SK-N-SH (cell line): ENCODE results near the gene ARHGEF10L. TPM values are rescaled to one million over a fixed set of nuclear protein-coding genes. Genes with fewer than 3 reads are reported as not detected.

Experiments used
- CTCF ChIA-PET: fragments of 300-600, 350-600 bp; formaldehyde crosslinking; extraction: SDS; loops from one replicate; lab custom pipeline; 2021; lab: Yijun Ruan, JAX
- POLR2A ChIA-PET: fragments of 350-600 bp; sonication (Branson Sonifier 250); formaldehyde crosslinking; extraction: SDS; loops from one replicate; lab custom pipeline; 2020; ENCODE audit warnings: antibody characterized with exemption, inconsistent platforms; lab: Yijun Ruan, JAX
- DNase-seq: peaks from one replicate; pipeline ENCODE4 v3.0.0; 2012
- H2AFZ ChIP-seq: fragments of 200-600 bp; sonication (generic); 2 replicates; pipeline ENCODE4 v1.8.1; 2016; ENCODE audit warnings: antibody characterized with exemption, mild to moderate bottlenecking, low read depth
- H3F3A ChIP-seq: fragments of 200-600 bp; sonication (generic); replicated peaks from 2 replicates; pipeline ENCODE3; 2016; ENCODE audit warnings: antibody characterized with exemption, mild to moderate bottlenecking; ENCODE audit not compliant: insufficient read depth
- H3K27ac ChIP-seq, 2 experiments: fragments of 200-500 bp in 1 of 2; fragments of 200-600 bp in 1 of 2; sonication (Bioruptor generic) in 1 of 2; sonication (generic), shearing (Covaris generic) in 1 of 2; 2 replicates each; pipeline versions ENCODE4 v1.5.1 to v1.6.1; 2014 to 2016; ENCODE audit warnings: low read depth in 2 of 2, inconsistent platforms in 1 of 2, low read length in 1 of 2, mild to moderate bottlenecking in 1 of 2, mixed read lengths in 1 of 2
- H3K27me3 ChIP-seq: fragments of 200-600 bp; sonication (generic), shearing (Covaris generic); 2 replicates; pipeline ENCODE4 v1.6.1; 2016; ENCODE audit warnings: mixed run types; ENCODE audit not compliant: insufficient read depth
- H3K36me3 ChIP-seq, 2 experiments: fragments of 200-500 bp in 1 of 2; fragments of 200-600 bp in 1 of 2; sonication (Bioruptor generic) in 1 of 2; sonication (generic) in 1 of 2; replicated peaks in 1 of 2; 2 replicates each; pipeline versions ENCODE3 to v1.5.1; 2014 to 2016; ENCODE audit warnings: low read length in 1 of 2, mild to moderate bottlenecking in 1 of 2; ENCODE audit not compliant: insufficient read depth in 2 of 2, control insufficient read depth in 1 of 2
- H3K4me1 ChIP-seq, 2 experiments: fragments of 200-500 bp in 1 of 2; fragments of 200-600 bp in 1 of 2; sonication (Bioruptor generic) in 1 of 2; sonication (generic), shearing (Covaris generic) in 1 of 2; 2 replicates each; pipeline versions ENCODE4 v1.5.1 to v1.6.1; 2014 to 2016; ENCODE audit warnings: low read depth in 1 of 2, low read length in 1 of 2, mixed run types in 1 of 2; ENCODE audit not compliant: insufficient read depth in 2 of 2, control insufficient read depth in 1 of 2
- H3K4me2 ChIP-seq: fragments of 200-600 bp; sonication (generic), shearing (Covaris generic); 2 replicates; pipeline ENCODE4 v1.6.1; 2017; ENCODE audit warnings: mixed run types
- H3K4me3 ChIP-seq, 2 experiments: fragments of 200-500 bp in 1 of 2; fragments of 200-600 bp in 1 of 2; sonication (Bioruptor generic) in 1 of 2; sonication (generic), shearing (Covaris generic) in 1 of 2; 2 replicates each; pipeline versions ENCODE4 v1.5.1 to v1.8.1; 2014 to 2016; ENCODE audit warnings: low read depth in 2 of 2, inconsistent platforms in 1 of 2, low read length in 1 of 2, mild to moderate bottlenecking in 1 of 2, mixed read lengths in 1 of 2, moderate library complexity in 1 of 2
- H3K79me2 ChIP-seq: fragments of 200-600 bp; sonication (generic); 2 replicates; pipeline ENCODE4 v1.8.1; 2017; ENCODE audit warnings: mild to moderate bottlenecking; ENCODE audit not compliant: insufficient read depth
- H3K9ac ChIP-seq: fragments of 200-600 bp; sonication (generic); 2 replicates; pipeline ENCODE4 v1.6.1; 2017; ENCODE audit warnings: mixed run types
- H3K9me2 ChIP-seq: fragments of 200-600 bp; sonication (generic); 2 replicates; pipeline ENCODE4 v1.6.1; 2017; ENCODE audit warnings: mixed run types
- H3K9me3 ChIP-seq: fragments of 200-600 bp; sonication (generic); 2 replicates; pipeline ENCODE4 v1.6.1; 2017; ENCODE audit warnings: mixed run types, mild to moderate bottlenecking, moderate library complexity
- H4K20me1 ChIP-seq: fragments of 200-600 bp; sonication (generic); 2 replicates; pipeline ENCODE4 v1.6.1; 2017; ENCODE audit warnings: mild to moderate bottlenecking, mixed run types; ENCODE audit not compliant: insufficient read depth
- ELF1 ChIP-seq: IDR thresholded peaks from 2 replicates; pipeline ENCODE4 v1.4.0; 2012
- EP300 ChIP-seq, 2 experiments: IDR thresholded peaks; 2 replicates each; pipeline versions ENCODE4 v1.4.0 to v1.6.1; 2012; ENCODE audit warnings: borderline replicate concordance in 1 of 2, low read depth in 1 of 2, low read length in 1 of 2
- FOXJ3 ChIP-seq: sonication (generic); formaldehyde crosslinking; IDR thresholded peaks from 2 replicates; pipeline ENCODE4 v1.5.1; 2020; ENCODE audit warnings: mild to moderate bottlenecking, missing genetic modification reagents
- GATA2 ChIP-seq: sonication (generic); formaldehyde crosslinking; IDR thresholded peaks from 2 replicates; pipeline ENCODE4 v1.5.0; 2020; ENCODE audit warnings: mild to moderate bottlenecking, missing genetic modification reagents
- MEF2A ChIP-seq: IDR thresholded peaks from 2 replicates; pipeline ENCODE4 v1.4.0; 2012; ENCODE audit warnings: low read depth, borderline replicate concordance
- MXI1 ChIP-seq: IDR thresholded peaks from 2 replicates; pipeline ENCODE4 v1.6.1; 2012; ENCODE audit warnings: mild to moderate bottlenecking, low read depth, low read length, improper control_type of control experiment
- NFIC ChIP-seq: IDR thresholded peaks from 2 replicates; pipeline ENCODE4 v1.4.0; 2012; ENCODE audit warnings: borderline replicate concordance
- NRF1 ChIP-seq: IDR thresholded peaks from 2 replicates; pipeline ENCODE4 v1.6.1; 2012; ENCODE audit warnings: low read depth, mild to moderate bottlenecking, low read length
- WGBS: methylation state at CpG from one replicate; pipeline ENCODE4 v1.1.6; 2017; ENCODE audit warnings: low lambda C conversion rate; 5-methylcytosine and 5-hydroxymethylcytosine counted together
- polyA plus RNA-seq, 3 experiments: library from polyadenylated mRNA; depleted of rRNA; stranded (reverse); fragments of >200 nt; gene quantifications; 2 replicates each; pipeline ENCODE4 v1.2.3, GENCODE V29; 2012
- TF ChIP-seq, protein P1 (sequence below): IDR thresholded peaks from 2 replicates; pipeline ENCODE4 v1.4.0; 2012; ENCODE audit warnings: low read depth, borderline replicate concordance
- TF ChIP-seq, protein P2 (sequence below): IDR thresholded peaks from 2 replicates; pipeline ENCODE4 v1.4.0; 2012; ENCODE audit warnings: low read depth, borderline replicate concordance

The ARHGEF10L gene
- polyA plus RNA-seq, 1 of the 3 experiments (the other 2 are of a cell fraction), result 12.5 TPM

DNA sequence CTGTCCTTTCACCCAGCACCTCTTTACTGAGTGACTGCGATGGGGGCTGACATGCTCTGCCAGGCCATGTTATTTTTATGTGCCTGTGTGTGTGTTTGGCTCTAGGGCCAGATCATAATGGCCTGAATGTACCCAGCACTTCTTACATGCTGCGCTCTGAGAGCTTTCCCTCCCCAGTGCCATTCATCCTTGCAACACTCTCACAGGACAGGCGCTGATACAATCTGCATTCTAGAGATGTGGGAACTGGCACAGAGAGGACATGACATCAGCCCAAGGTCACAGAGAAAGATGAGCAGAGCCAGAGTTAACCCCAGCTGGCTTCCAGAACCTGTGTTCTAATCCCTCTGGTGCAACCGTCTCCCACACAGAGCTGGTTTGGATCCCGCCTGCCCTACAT, 54.5 kb downstream of the ARHGEF10L start (continued):
- TF ChIP-seq FOXJ3 (CRISPR knock-in tag), result peak; percentile 46; the same call in 1 of the 2 replicates
- no peak for TF ChIP-seq MEF2A
- TF ChIP-seq EP300 (IDR thresholded peaks at IDR 0.05; ENCODE audit: borderline replicate concordance in 1 of 2, low read depth in 1 of 2, low read length in 1 of 2), result peak in 1 of 2 experiments; percentile 80; a peak in 2 of 4 replicates
- peak; percentile 77; the same call in 1 of the 2 replicates for TF ChIP-seq MXI1

DNA sequence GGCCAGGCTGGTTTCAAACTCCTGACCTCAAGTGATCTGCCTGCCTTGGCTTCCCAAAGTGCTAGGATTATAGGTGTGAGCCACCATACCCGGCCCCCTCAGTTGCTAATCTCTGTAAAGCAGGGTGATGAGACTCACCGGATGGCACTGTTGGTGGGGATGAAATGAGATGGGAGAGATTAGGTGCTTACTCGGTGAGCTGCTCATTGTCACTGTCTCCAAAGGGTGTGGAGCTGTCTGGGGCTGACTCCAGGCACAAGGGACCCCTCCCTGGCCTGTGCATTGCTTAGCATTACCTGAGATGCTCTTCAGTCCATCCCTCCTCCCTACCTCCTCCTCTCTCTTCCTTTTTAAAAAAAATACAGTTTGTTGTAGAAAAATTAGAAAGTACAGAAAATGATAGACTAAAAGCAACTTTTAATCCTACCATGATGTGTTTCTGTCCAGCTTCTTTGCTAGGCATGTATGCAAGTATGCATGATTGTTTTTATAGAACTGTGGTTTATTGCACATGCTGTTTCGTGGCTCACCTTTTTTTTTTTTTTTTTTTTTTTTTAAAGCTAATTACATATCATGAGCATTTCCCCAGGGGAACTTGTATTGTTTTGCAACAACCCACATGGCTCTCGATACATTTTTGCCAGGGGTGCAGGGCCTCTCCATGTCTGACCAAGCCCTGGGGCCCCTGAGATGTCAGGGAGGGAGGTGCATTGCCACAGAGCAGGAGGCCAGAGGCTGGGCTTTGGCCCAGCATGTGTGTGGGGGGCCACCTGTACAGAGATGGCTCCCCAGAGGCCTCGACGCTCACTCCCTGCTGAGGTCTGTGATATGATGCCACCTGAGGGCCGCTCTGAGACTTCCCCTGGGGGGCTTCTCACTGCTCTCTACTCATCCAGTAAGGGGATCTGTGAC, 55.4 kb downstream of the ARHGEF10L start:
- TF ChIP-seq, protein P1, sequence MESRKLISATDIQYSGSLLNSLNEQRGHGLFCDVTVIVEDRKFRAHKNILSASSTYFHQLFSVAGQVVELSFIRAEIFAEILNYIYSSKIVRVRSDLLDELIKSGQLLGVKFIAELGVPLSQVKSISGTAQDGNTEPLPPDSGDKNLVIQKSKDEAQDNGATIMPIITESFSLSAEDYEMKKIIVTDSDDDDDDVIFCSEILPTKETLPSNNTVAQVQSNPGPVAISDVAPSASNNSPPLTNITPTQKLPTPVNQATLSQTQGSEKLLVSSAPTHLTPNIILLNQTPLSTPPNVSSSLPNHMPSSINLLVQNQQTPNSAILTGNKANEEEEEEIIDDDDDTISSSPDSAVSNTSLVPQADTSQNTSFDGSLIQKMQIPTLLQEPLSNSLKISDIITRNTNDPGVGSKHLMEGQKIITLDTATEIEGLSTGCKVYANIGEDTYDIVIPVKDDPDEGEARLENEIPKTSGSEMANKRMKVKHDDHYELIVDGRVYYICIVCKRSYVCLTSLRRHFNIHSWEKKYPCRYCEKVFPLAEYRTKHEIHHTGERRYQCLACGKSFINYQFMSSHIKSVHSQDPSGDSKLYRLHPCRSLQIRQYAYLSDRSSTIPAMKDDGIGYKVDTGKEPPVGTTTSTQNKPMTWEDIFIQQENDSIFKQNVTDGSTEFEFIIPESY, result no peak
- TF ChIP-seq EP300 (IDR thresholded peaks at IDR 0.05; ENCODE audit: borderline replicate concordance in 1 of 2, low read depth in 1 of 2, low read length in 1 of 2) (peak in 1 of 2 experiments; percentile 45; a peak in 1 of 4 replicates), ELF1 (no peak), GATA2 (CRISPR knock-in tag) (peak; percentile 75)
- no peak for DNase-seq

DNA sequence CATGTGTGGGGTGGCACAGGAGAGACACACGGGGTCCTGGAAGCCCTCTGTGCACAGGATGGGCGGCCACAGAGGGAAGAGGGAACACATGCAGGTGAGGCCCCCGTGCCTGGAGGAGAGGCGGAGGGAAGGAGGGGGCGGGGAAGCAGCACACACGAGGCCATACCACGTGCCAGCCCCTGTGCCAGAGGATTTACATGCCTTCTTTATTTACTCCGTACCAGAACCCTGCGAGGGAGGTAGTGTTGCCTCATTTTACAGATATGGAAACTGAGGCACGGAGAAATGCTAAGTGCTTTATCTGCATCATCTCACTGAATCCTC, 56.1 kb downstream of the ARHGEF10L start:
- TF ChIP-seq NRF1 (no peak), NFIC (no peak), GATA2 (CRISPR knock-in tag) (no peak)
- TF ChIP-seq, protein P2, sequence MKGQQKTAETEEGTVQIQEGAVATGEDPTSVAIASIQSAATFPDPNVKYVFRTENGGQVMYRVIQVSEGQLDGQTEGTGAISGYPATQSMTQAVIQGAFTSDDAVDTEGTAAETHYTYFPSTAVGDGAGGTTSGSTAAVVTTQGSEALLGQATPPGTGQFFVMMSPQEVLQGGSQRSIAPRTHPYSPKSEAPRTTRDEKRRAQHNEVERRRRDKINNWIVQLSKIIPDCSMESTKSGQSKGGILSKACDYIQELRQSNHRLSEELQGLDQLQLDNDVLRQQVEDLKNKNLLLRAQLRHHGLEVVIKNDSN, result no peak
- Histone ChIP-seq H3F3A (no peaks in the 10 kb centered on the region), H2AFZ (no peak overlapping the region), H3K9ac (no peak overlapping the region), H3K4me2 (no peak overlapping the region), H4K20me1 (no peaks in the 10 kb centered on the region), H3K4me1 (peaks cover 0 to 79% of the 10 kb centered on the region in 2 experiments; a peak in 2 of 4 replicates), H3K27me3 (no peaks in the 10 kb centered on the region), H3K9me2 (no peaks in the 10 kb centered on the region), H3K79me2 (no peaks in the 10 kb centered on the region), H3K36me3 (peaks cover 0 to under 1% of the 10 kb centered on the region in 2 experiments), H3K4me3 (no peak overlapping the region), H3K27ac (peak overlapping the region in 1 of 2 experiments; percentile 92; a peak in 2 of 4 replicates), H3K9me3 (no peaks in the 10 kb centered on the region)
- no peak for DNase-seq
- CTCF ChIA-PET, result interaction anchor here (0.8 to 38.1 kb wide), 3 partner anchors 11 to 156 kb away, joined by 3 to 707 read pairs (median 13); partner anchors contain the start of gene RCC2
- WGBS, result 90% methylated on average over 10 of the region's 10 CpGs
- POLR2A ChIA-PET, result no interaction called here

More for the DNA sequence above, 55.4 kb downstream of the ARHGEF10L start:
- no peaks in the 10 kb centered on the region for H3K79me2 ChIP-seq
- no peak overlapping the region for H3K4me3 ChIP-seq
- H3K9me2 ChIP-seq, result no peaks in the 10 kb centered on the region
- no peak overlapping the region for H3K9ac ChIP-seq
- 61% methylated on average over 5 of the region's 8 CpGs for WGBS
- no peaks in the 10 kb centered on the region for H4K20me1 ChIP-seq
- H3K4me2 ChIP-seq, result no peak overlapping the region
- peaks cover 0 to 6% of the 10 kb centered on the region in 2 experiments for H3K36me3 ChIP-seq
- H2AFZ ChIP-seq, result no peak overlapping the region
- no peaks in the 10 kb centered on the region for H3F3A ChIP-seq
- peaks cover 0 to 82% of the 10 kb centered on the region in 2 experiments; a peak in 2 of 4 replicates for H3K4me1 ChIP-seq
- no peaks in the 10 kb centered on the region for H3K27me3 ChIP-seq
- H3K27ac ChIP-seq, result peak overlapping the region in 1 of 2 experiments; percentile 92; a peak in 2 of 4 replicates
- H3K9me3 ChIP-seq, result no peaks in the 10 kb centered on the region
- CTCF ChIA-PET, result interaction anchor here (0.7 to 38.1 kb wide), 4 partner anchors 12 to 156 kb away, joined by 3 to 707 read pairs (median 8); partner anchors contain the start of gene RCC2
- POLR2A ChIA-PET, result interaction anchor here (0.7 to 1.1 kb wide), 2 partner anchors 54 to 55 kb away, joined by 3 to 4 read pairs; partner anchors contain the start of gene ARHGEF10L
